GM19438 (cell line): Measurements from ENCODE around the gene COL4A6.

Experiments
- ATAC-seq: cut with Tn5 transposase; IDR thresholded peaks from one replicate; pipeline ENCODE4 v1.9.1; 2021; ENCODE audit warnings: low read depth; ENCODE audit not compliant: unreplicated experiment

COL4A6 gene

GRCh38 chrX:108221301-108221864 is 216.8 kb downstream of the COL4A6 start:
- no peak for ATAC-seq

- ATAC-seq, result no peak
Observed at GRCh38 chrX:108219949-108220601, 218.1 kb downstream of the COL4A6 start.

GRCh38 chrX:108217876-108218275 is 220.3 kb downstream of the COL4A6 start:
- no peak for ATAC-seq

- no peak for ATAC-seq
Observed at GRCh38 chrX:108216919-108217571, 221.2 kb downstream of the COL4A6 start.

- ATAC-seq, result no peak
Observed at GRCh38 chrX:108216405-108216804, 221.8 kb downstream of the COL4A6 start.

- ATAC-seq, result no peak
Observed at GRCh38 chrX:108211301-108211700, 226.9 kb downstream of the COL4A6 start.

GRCh38 chrX:108209006-108209554 is 229.1 kb downstream of the COL4A6 start:
- ATAC-seq, result no peak

GRCh38 chrX:108203540-108203939 is 234.7 kb downstream of the COL4A6 start:
- ATAC-seq, result no peak

- peak; percentile 80 for ATAC-seq
Observed at GRCh38 chrX:108199691-108200090, 238.5 kb downstream of the COL4A6 start.

GRCh38 chrX:108199041-108199440 is 239.2 kb downstream of the COL4A6 start:
- ATAC-seq, result no peak

GRCh38 chrX:108198420-108198819 is 239.8 kb downstream of the COL4A6 start:
- ATAC-seq, result no peak

- ATAC-seq, result no peak
Observed at GRCh38 chrX:108186811-108187210, 251.4 kb downstream of the COL4A6 start.

GRCh38 chrX:108178143-108178498 is 260.1 kb downstream of the COL4A6 start:
- ATAC-seq, result no peak

- ATAC-seq, result no peak
Observed at GRCh38 chrX:108177351-108178142, 260.7 kb downstream of the COL4A6 start.

GRCh38 chrX:108173874-108174273 is 264.3 kb downstream of the COL4A6 start:
- no peak for ATAC-seq

GRCh38 chrX:108171671-108172070 is 266.6 kb downstream of the COL4A6 start:
- no peak for ATAC-seq

GRCh38 chrX:108169768-108170167 is 268.5 kb downstream of the COL4A6 start:
- ATAC-seq, result no peak

- no peak for ATAC-seq
Observed at GRCh38 chrX:108168961-108169740, 269.1 kb downstream of the COL4A6 start.

- ATAC-seq, result no peak
Observed at GRCh38 chrX:108167211-108167872, 270.9 kb downstream of the COL4A6 start.
